CD4-positive, alpha-beta T cell treated with Interleukin-2 at 100 ng/mL for 4 hours (primary cell): ENCODE results near the gene FAM131C.
A peak's percentile ranks its signal among the peaks of the same experiment; 100 is the strongest.
"Not testable (repeated sequence)": the region's sequence is repeated elsewhere in the genome, so short reads cannot be mapped to it uniquely, and the experiment has no call there.

ENCODE experiments used
- DNase-seq: peaks from one replicate; pipeline ENCODE4 v3.0.0-alpha.2; 2020; ENCODE audit warnings: low spot score

The FAM131C gene

DNA sequence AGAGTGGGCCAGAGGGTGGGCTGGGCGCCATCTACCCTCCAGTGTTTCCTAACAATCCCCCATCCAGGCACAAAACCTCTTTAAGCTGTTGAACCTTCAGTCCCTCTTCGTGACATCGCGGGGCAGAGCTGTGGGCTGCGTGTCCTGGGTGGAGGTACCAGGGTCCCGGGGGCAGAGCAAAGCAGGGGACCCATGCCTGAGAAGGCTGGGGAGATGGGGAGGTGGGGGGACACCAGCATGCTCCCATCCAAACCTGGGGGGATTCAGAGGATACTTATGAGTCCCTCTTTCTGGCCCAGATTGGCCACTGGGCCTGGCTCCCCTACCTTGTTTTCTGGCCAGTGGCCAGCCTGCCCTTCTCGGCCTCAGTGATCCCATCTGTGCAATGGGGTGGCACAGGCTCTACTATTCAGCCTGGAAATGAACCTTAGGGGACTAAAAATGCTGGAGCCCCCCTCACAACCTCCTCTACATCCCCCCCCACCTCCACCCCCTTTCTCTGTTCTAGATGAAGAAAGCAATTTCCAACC is 40.3 kb downstream of the FAM131C start:
- DNase-seq, result not testable (repeated sequence)

- peak; percentile 21 for DNase-seq
Measured at GRCh38 chr1:16032388-16033102, 40.9 kb downstream of the FAM131C start.

GRCh38 chr1:16031551-16031950 is 41.9 kb downstream of the FAM131C start:
- no peak for DNase-seq

- no peak for DNase-seq
Measured at GRCh38 chr1:16029288-16029687, 44.2 kb downstream of the FAM131C start.

DNA sequence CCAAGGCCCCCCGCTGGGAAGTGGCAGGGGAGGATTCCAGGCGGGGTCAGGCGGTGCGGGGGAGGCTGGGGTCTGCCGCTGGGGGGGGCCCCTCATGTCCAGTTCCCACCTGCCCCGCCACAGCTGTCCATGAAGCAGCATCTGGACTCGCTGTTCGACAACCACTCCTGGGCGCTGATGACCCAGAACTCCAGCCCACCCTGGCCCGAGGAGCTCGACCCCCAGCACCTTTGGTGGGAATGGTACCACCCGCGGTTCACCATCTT is 44.5 kb downstream of the FAM131C start:
- not testable (repeated sequence) for DNase-seq

GRCh38 chr1:16028237-16029002 is 45.0 kb downstream of the FAM131C start:
- DNase-seq, result no peak

GRCh38 chr1:16026723-16027484 is 46.5 kb downstream of the FAM131C start:
- peak; percentile 8 for DNase-seq

DNA sequence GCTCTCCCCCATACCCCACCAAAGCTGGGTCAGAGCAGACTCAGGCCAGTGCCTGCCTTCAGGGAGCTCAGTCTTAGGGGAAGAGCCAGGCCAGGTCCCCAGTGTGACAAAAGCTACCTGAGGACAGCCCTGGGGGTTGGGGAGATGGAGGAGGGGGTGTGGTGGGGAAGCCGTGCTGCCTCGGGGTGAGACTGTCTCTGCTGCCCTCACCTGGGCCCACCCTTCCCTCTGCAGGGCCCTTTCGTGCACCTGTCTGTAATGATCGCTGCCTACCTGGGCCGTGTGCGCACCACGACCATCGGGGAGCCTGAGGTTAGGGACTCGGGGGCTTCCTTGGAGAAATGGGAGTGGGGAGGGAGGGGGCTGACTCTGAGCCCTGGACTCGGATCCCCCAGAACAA is 47.1 kb downstream of the FAM131C start:
- DNase-seq, result not testable (repeated sequence)

- DNase-seq, result no peak
Measured at GRCh38 chr1:16023050-16023653, 50.3 kb downstream of the FAM131C start.

GRCh38 chr1:16022393-16022792 is 51.1 kb downstream of the FAM131C start:
- DNase-seq, result no peak

- no peak for DNase-seq
Measured at GRCh38 chr1:16021681-16022080, 51.8 kb downstream of the FAM131C start, which contains the start of gene CLCNKA. Gene CLCNKA (plus strand): TSS chr1:16022036. CDS start chr1:16022620, 584 bp downstream.

- not testable (repeated sequence) for DNase-seq
Measured at GRCh38 chr1:16020878-16021277, 52.6 kb downstream of the FAM131C start.

DNA sequence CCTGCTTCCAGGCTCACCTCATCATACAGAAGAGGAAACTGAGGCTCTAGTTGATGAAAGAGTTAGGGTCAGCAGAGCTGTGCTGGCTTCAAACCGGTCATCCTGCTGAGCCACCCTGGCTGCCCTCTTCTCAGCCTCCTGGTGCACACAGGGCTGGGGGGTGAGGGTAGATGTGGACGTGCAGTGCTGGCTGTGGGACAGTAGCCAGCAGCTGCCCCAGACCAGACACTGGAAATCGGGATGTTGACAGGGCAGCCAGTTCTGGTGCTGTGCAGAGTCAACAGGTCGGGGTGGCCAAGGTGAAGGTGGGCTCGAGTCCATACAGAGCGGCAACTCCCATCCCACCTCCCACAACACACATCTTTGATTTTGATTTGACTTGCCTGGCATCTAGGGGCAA is 53.1 kb downstream of the FAM131C start:
- no peak for DNase-seq

- no peak for DNase-seq
Measured at GRCh38 chr1:16019644-16020277, 53.7 kb downstream of the FAM131C start.

DNA sequence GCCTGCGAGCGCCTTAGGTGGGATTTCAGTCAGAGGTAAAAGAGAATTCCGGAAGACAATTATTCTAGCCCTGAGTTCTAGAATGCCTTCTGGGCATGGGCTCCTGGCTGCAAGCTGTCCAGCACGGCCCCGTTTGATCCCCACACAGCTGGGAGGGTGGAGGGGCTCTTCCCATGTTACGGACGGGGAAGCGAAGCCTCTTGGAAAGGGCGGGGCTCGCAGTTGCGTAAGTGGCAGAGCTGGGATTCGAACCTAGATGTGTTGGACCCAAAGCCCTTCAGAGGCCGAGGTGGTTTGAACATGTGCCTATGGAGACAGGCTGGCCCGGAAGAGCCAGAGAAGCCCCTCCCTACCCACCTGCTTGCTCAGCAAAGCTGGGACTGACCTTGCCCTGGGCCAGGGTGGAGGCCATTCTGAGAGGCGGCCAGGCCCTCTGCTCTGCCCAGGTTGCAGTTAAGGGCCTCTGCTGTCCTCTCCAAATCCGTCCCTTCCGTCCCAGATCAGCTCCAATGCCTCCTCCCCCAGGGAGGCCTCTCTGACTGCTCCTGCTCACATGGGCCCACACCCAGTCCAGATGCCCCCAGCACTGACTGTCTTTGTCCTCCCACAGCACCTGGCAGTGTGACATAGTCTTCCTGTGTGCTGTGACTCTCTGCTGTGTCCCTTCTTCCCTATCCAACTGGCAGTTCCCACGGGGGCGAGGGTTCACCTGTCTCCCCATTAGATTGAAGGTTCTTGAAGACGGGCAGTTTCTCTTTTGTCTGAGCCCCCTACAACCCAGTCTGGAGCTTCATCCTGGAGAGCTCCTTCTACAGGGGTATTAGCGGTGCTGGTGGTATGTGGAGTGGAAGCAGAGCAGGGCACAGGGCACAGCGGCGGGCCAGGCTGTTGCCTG is 54.5 kb downstream of the FAM131C start:
- DNase-seq, result no peak

GRCh38 chr1:16018308-16018707 is 55.1 kb downstream of the FAM131C start:
- no peak for DNase-seq

GRCh38 chr1:16017461-16018303 is 55.8 kb downstream of the FAM131C start, which contains the start of gene HSPB7:
Gene HSPB7 (minus strand): TSS chr1:16018043. CDS start chr1:16017963, 80 bp downstream.
- no peak for DNase-seq

DNA sequence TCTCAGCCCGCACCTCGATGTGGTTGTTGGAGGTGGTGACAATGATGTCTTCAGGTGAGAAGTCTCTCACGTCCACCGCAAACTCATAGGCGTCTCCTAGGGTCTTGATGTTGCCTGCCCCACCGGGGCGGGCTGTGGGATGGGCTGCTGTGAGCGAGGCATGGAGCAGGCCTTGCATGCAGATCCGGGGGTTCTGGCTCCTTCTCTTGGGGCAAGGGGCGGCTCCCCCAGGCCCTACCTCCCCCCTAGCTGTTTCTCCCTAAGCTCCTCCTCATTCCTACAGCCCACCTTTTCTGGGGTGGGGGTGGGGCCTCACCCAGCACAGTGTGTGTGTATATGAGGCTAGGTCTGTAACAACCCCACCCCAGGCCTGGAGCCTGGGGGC is 56.4 kb downstream of the FAM131C start:
- no peak for DNase-seq
